ENCODE data around the gene CTSO.

GRCh38 chr4:155975511-155975910, 21.8 kb upstream of the CTSO start:
- TF ChIP-seq EZH2 (IDR thresholded peaks at IDR 0.05; ENCODE audit: low read length) (no peak), CTCF (optimal IDR thresholded peaks at IDR 0.05 in 1 of 3, IDR thresholded peaks at IDR 0.05 in 1 of 3, conservative IDR thresholded peaks at IDR 0.05 in 1 of 3; ENCODE audit: extremely low read depth in 1 of 3, insufficient read depth in 2 of 3, low read length in 3 of 3) (no peak)

Data from keratinocyte (primary cell).